NB4 (cell line): ENCODE data around the gene CCDC85A.

ENCODE experiments used
- DNase-seq: peaks from one replicate; pipeline ENCODE4 v3.0.0; 2010; ENCODE audit warnings: low read depth
- H3K4me3 ChIP-seq: one replicate; pipeline ENCODE4 v1.5.1; 2011; ENCODE audit warnings: mild to moderate bottlenecking, low read depth, low read length, moderate library complexity
- CTCF ChIP-seq: IDR thresholded peaks from one replicate; pipeline ENCODE4 v1.5.1; 2012; ENCODE audit warnings: low read depth, low read length
- MYC ChIP-seq: IDR thresholded peaks from 2 replicates; pipeline ENCODE4 v1.6.1; 2011; ENCODE audit warnings: low read depth, low read length
- POLR2A ChIP-seq: IDR thresholded peaks from 2 replicates; pipeline ENCODE4 v1.6.1; 2011; ENCODE audit warnings: mild to moderate bottlenecking; ENCODE audit not compliant: insufficient read length; ENCODE audit errors: extremely low read depth
- TF ChIP-seq, protein P1 (sequence below): IDR thresholded peaks from 2 replicates; pipeline ENCODE4 v1.6.1; 2011; ENCODE audit warnings: low read depth, low read length

Gene CCDC85A

DNA sequence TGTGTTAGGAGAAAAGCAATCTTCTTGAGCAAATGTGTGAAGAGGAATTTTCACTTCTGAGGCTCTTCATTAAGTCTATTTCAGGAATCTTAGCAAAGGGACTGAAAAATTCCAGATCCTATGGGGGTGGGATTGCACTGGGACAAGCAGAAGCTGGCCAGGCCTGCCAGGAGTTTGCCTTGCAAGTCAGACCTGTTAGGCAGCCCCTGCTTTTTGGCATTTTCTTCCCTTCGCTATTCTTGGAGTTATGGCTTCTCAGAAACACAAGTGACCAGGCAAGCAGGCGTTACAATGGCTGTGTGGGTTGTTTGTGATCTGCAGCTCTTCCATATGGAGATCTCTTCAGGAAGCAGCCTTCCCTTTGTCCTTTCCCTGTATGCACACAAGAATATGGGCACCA is 8.0 kb upstream of the CCDC85A start:
- TF ChIP-seq CTCF (no peak), POLR2A (no peak), MYC (no peak)
- TF ChIP-seq, protein P1, sequence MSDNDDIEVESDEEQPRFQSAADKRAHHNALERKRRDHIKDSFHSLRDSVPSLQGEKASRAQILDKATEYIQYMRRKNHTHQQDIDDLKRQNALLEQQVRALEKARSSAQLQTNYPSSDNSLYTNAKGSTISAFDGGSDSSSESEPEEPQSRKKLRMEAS = no peak
- DNase-seq = no peak
- H3K4me3 ChIP-seq = no peak overlapping the region

DNA sequence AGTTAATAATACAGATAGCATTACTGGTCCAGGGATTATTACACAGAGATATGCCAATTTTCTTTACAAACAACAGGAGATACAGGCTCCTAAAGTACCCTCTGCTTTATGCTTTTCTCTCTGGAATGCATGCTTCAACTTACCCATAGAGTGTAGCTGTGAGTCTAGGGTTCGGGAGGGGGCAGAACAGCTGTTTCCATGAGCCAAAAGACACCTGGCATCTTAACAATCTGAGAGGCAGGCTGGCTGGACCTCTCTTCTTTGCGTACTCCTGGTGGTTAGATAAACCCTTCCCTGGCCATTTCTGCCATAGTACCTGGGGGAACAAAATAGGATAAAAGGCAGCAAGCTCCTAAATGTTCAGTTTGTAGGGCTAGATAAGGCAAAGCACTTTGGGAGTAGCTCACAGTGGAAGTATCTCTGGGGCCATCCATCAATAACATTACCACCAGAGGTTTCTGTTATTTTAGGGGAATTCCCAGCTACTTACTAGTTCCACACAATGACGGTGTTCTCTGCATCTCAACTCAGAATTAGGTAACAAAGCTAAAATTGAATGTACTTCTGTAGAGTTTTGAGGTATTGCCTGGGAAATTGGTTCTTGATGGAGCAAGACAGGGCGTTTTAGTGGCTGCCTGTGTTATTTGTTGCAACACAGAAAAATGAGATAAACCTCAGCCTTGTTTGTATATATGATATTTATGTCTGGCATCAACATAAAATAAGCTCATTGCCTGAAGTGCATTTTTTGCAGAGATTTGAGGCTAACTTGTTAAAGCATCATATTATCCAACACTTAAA is 6.2 kb upstream of the CCDC85A start:
- DNase-seq = no peak
- no peak overlapping the region for H3K4me3 ChIP-seq
- TF ChIP-seq, protein P1 = no peak
- no peak for TF ChIP-seq POLR2A
- TF ChIP-seq MYC = no peak
- TF ChIP-seq CTCF = no peak

- no peak for DNase-seq
- TF ChIP-seq MYC = no peak
- no peak for TF ChIP-seq POLR2A
- TF ChIP-seq, protein P1 = no peak
- TF ChIP-seq CTCF = no peak
- no peak overlapping the region for H3K4me3 ChIP-seq
These were observed 3.9 kb upstream of the CCDC85A start for GRCh38 chr2:56179931-56180330.

GRCh38 chr2:56182420-56182819 is 1.4 kb upstream of the CCDC85A start:
- TF ChIP-seq MYC = no peak
- no peak for TF ChIP-seq CTCF
- H3K4me3 ChIP-seq = no peak overlapping the region
- DNase-seq = no peak

DNA sequence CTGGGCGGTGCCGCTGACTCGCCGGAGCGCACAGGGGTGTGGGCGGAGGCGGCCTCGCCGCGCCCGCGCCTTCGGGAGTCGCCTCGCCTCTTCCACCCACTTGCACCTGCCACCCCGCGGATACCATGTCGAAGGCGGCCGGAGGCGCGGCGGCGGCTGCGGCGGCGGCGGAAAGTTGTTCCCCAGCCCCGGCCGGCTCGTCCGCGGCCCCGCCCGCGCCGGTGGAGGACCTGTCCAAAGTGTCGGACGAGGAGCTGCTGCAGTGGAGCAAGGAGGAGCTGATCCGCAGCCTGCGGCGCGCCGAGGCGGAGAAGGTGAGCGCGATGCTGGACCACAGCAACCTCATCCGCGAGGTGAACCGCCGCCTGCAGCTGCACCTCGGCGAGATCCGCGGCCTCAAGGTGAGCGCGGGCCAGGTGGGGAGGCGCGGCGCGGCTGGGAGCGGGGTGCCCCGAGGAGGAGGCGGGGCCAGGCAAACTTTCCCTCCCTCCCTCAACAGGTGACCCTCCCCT is 766 bp downstream of the CCDC85A start:
- no peak overlapping the region for H3K4me3 ChIP-seq
- DNase-seq = no peak
- TF ChIP-seq CTCF = no peak
- TF ChIP-seq POLR2A = no peak
- TF ChIP-seq, protein P1 = no peak
- no peak for TF ChIP-seq MYC

DNA sequence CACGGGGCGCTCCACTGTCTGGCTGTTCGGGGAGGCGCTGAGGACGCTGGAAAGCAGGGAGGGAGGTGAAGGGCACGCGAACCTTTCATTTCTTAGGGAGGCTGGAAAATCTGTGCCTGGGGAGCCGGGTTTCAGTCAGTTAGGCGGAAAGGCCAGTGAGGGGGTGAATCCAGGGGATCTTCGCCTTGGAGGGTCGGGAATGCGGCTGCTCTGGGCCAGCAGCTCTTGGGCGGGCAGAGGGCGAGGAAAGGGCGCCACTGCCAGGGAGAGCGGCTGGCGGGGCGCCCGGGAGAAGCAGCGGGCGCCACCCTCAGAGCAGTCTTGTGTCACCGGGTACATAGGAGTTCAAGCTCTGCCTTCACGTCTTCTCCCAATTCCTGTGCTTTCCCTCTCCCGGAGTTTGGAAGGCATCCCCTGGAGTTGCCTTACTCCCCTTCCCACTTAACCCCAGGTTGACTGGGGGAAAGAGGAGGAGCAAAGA is 1.4 kb downstream of the CCDC85A start:
- TF ChIP-seq MYC (no peak), CTCF (no peak), POLR2A (no peak)
- TF ChIP-seq, protein P1 = no peak
- no peak overlapping the region for H3K4me3 ChIP-seq
- DNase-seq = no peak
